ENCODE measurements around the gene MAU2.

MAU2 gene, protein sequence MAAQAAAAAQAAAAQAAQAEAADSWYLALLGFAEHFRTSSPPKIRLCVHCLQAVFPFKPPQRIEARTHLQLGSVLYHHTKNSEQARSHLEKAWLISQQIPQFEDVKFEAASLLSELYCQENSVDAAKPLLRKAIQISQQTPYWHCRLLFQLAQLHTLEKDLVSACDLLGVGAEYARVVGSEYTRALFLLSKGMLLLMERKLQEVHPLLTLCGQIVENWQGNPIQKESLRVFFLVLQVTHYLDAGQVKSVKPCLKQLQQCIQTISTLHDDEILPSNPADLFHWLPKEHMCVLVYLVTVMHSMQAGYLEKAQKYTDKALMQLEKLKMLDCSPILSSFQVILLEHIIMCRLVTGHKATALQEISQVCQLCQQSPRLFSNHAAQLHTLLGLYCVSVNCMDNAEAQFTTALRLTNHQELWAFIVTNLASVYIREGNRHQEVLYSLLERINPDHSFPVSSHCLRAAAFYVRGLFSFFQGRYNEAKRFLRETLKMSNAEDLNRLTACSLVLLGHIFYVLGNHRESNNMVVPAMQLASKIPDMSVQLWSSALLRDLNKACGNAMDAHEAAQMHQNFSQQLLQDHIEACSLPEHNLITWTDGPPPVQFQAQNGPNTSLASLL

DNA sequence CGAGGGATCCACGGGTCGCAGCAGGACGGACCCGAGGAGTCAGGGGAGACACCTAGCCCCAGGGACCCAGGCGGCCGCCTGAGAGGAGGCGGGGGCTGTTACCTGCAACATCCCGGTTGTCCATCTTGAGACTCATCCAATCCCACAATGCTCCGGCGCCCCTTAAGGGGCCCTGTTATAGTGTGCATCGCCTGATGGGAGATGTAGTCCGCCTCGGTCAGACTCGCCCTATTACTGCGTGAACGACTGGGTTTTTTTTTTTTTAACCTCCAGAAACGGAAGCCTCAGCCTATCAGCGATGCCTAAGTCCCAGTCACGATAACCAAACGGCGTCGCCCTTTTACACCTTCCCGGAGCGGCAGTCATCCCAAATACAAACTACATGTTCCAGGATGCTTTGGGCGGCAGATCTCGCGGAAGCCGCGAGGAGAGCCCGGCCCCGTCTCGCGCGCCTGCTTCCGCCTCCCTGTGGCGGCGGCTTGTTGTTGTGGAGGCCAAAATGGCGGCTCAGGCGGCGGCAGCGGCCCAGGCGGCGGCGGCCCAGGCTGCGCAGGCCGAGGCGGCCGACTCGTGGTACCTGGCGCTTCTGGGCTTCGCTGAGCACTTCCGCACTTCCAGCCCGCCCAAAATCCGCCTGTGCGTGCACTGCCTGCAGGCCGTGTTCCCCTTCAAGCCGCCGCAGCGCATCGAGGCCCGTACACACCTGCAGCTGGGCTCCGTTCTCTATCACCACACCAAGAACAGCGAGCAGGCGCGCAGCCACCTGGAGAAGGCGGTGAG lies at the start of gene MAU2, which contains the start of gene SUGP1:
Gene MAU2 (plus strand): TSS at position 469 of the 780 bp plus-strand sequence. CDS start 31 bp downstream, at position 500.
Gene SUGP1 (minus strand): TSS at position 149 of the 780 bp plus-strand sequence. CDS start 13 bp downstream, at position 136.
- DNase-seq, result peak; percentile 91

DNA sequence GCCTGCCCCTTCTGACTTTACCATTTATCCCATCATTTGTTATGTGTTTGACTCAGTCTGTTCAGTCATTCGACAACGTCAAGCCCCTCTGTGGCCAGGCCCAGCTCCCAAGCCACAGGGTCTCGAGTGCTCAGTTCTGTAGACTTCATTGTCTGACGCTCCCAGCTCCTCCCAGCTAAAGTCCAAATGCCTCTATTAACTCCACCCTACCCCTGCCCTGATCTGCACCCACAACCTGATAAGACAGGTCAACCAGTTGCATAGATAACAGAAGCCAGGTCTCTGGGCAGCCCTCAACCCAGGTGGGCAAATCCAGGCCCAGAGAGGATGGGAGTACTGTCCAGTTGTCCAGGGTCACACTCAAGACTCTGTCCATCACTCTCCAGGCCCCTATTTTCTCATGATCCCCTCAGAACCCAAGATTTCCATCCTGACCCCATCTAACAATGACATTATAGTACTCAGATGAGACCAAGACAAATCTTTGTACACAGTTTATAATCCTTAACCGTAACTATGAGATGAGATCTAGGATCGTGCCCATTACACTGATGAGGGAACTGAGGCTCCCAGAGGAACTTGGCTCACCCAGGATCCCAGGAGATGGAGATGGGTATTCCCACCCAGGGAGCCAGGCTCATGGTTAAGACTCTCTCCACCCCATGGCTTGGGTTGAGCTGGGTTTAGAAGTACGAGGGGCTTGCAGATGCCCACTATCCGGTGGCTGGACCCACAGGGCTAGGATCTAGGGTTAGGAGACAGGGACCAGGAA lies 48.6 kb upstream of the MAU2 start:
- no peak for DNase-seq

DNA sequence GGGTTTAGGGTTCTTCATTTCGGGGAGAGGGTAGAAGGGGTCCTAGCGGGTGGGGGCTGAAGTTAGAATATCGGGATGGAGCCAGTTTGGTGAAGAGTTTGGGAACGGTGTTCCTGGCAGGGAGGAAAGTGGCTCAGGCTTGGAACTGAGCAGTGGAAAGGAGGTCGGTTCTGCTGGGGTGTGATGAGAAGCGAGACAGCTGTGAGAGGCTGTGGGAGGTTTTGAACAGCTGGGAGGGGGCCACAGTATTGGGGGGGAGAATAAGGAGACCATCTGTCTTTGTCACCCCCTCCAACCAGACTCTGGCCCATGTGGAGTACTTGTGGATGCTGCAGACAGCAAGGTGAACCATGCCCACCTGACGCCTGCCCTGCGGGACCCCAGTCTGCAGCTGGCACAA lies 46.5 kb upstream of the MAU2 start:
- DNase-seq, result no peak

DNA sequence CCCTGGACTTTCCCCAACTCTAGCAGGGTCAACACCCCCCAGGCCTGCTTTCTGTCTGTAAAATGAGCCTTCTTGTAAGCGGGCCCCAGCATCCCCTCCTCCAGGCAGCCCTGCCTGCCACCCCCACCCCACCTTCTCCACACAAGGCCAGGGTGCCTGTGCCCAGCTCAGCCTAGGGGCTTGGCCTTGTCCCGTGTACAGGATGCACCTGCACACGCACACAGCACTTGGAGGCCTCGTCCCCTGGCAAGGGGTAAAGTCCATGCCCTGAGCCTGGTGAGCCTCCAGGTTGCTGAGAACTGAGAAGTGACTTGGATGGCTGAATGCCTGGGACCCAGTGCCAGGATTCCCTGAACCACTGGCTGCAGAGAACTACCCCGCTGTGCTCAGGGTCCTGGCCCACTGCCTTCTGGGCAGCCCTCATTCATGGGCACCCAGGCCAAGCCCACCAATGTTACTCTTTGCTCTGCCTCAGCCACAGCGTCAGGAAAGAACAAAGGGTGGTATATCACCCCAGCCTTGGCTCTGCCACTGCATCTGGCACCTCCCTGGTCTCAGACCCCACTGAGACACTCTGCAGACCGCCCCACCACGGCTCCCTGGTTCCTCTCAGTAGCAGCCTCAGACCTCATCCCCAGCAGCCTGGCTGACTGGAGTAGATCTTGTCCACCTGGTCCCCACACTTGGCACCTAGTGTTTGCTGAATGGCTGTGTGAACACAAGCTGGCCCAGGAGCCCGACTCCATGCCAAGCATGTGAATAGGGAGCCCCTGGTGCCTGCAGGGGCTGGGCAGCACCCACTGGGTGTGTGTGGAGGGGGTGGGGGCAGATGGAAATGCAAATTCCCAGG lies 45.7 kb upstream of the MAU2 start:
- DNase-seq, result no peak

DNA sequence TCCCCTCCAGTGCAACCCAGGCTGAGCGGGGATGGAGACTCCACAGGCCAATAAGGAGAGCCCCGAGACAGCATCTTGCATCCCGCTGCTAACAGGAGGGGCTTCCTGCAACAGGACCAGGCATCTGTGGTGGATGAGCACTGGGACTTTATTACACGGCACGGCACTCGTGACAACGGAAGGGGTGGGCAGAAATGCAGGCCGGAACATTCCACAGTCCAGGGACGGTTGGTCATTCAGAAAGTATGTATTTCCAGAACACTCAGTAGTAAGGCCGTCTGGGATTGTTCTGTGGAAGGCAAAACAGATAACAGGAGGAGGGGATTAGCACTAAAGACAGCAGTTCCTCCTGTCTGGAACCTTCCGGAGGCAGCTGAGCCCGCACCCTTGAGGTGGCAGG lies 44.2 kb upstream of the MAU2 start:
- DNase-seq, result no peak

DNA sequence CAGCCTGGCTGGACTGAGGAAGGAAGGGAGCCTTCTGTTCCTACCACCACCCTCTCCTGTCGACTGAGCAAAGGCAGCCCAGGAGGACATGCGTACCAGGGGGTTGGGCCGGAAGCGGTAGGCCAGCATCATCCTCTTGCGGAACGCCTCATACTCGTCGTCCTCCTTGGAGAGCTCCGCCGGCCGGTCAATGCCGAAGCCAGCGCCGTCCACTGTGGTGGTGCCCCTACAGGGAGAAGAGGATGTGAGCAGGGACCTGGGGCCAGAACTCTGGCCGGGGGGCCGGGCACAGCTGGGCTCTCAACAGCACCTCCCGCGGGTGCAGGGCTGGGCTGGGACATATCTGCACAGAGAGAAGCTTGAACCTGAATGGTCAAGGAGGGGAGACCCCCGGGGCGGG lies 43.8 kb upstream of the MAU2 start:
- DNase-seq, result no peak

DNA sequence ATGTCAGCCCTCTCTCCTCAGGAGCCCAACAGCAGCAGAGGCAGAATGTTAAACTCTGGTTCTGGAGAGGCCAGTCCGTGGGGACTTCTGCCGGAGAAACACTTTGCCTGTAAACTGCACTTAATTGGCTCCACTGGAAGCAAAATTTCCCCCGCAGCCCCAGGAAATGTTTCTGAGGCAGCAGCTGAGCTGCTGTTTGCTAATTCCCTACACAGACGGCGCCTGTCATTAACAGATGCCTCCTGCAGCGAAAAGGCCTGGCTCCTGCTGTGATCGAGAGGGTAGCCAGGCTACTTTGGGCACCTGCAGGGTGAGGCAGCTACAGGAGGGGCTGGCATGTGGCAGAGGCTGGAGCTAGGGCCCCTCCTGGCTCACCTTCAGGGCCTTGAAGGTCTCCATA lies 42.3 kb upstream of the MAU2 start:
- DNase-seq, result no peak

DNA sequence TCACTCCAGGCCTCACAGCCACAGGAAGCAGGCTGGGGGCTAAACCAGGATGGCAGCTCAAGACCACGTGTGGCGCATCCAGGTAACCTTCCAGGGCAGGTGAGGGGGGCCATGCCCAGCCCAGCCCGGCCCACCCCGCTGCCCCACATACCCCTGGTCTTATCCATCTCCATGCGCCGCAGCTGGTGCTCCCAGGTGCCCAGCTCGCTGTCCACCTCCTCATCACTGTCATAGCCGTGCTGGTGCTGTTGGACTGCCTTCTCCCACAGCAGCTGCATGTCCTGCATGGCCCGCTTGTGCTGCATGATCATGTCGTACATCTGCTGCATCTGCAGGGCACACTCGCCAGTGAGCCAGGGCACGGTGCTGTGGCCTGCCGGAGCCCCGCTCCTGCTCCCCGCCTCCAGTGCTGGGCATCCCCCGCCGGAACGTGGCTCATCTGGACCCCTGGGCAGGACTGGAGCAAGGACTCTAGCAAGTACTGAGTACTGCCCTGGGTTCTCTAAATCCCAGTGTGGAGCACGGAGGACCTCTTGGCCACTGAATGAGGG lies 41.5 kb upstream of the MAU2 start:
- DNase-seq, result no peak

DNA sequence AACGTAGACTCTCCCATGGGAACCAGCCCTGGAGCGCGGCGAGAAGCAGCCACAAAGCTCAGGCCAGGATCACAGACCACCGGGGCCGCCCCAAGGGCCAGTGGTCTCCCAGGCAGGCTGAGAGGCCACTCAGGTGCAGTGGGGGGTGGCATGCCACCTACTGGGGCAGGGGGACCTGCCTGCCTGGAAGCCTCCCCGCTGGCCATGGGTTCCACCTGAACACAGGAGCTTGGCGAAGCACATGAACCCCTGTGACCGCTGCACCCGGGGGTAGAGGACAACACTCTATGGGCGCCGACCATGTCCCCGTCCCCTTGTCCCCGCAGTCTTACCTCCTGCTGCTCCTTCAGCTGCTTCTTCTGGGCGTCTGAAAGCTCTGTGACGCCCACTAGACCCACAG lies 40.8 kb upstream of the MAU2 start:
- no peak for DNase-seq

DNA sequence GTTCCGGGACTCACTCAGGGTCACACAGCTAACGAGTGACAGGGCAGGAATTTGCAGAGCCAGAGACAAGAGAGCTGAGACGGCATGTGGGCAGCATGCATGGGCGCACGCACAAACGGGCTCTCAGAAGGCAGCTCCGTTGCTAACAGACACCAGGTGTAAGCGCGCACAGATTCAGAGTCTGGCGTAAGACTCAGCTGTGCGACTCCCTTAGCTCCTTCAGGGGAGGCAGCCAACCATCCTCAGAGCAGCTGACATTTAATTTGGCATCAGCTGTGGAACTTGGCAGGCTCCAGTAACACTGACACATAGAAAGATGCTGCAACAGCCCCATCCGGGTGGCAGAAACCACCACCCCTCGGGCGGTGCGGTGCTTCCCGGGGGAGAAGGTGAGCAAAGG lies 40.1 kb upstream of the MAU2 start:
- DNase-seq, result no peak

DNA sequence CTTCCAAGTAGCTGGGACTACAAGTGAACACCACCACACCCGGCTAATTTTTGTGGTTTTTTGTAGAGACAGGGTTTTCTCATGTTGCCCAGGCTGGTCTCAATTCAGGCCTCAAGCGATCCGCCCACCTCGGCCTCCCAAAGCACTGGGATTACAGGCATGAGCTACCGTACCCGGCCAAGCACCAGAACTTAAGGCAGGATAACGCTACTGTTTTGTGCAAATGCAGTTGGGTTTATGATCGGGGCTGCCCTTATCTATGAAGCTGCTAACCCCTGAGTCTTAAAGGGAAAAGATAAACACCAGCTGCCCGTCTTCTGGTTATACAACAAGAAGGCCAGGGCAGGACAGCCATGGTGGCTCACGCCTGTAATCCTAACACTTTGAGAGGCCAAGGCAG lies 34.9 kb upstream of the MAU2 start:
- DNase-seq, result no peak

DNA sequence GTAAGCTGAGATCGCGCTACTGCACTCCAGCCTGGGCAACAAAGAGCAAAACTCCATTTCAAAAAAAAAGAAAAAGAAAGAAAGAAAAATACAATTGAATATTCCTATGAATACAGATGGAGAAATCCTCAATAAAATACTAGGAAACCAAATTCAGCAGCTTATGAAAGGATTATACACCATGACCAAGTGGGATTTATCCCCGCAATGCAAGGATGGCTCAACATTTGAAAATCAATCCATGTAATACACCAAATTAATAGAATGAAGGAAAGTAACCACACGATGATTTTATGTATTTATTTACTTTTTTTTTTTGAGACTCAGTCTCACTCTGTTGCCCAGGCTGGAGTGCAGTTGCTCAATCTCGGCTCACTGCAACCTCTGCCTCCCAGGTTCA lies 28.0 kb upstream of the MAU2 start:
- no peak for DNase-seq

DNA sequence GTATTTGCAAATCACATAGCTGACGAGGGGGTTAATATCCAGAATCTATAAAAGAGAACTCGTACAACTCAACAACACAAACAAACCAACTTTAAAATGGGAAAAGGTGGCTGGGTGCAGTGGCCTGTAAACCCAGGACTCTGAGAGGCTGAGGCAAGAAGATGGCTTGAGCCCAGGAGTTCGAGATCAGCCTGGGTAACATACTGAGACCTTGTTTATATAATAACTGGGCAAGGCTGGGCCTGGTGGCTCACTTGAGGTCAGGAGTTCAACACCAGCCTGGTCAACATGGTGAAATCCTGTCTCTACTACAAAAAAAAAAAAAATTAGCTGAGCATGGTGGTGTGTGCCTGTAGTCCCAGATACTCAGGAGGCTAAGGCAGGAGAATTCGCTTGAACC lies 25.7 kb upstream of the MAU2 start:
- DNase-seq, result no peak

DNA sequence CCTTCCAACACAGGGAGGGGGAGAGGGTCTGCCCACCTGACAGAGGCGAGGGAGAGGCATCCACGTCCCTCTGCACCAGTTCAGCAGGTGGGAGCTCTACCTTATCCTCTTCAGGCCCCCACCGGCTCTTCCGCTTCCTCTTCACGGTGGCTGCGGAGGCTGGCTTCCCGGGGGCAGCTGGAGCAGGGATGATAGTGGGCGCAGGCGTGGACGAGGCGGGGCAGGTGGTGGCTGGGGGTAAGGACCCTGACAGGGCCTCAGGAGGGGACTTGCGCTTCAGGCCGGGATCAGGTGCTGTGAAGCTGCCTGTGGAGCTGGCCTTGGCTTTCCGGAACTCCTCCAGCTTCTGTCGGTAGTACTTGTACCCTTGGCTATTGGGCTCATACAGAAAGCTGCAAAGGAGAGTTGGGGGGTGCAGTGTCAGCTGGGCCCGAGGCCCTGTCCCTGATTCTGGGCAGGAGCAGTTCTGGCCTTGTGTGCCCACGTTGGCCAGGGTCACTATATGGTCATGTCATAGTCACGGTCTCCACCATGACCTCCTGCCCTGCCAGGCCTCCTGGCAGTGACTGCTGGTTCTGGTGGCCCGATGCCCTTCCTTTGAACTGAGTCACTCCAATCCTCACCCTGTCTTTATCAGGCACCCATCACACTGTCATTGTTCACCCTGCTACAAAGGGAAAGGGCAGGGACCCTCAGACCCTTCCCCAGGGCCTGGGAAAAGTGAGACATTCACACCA lies 23.5 kb upstream of the MAU2 start:
- no peak for DNase-seq

DNA sequence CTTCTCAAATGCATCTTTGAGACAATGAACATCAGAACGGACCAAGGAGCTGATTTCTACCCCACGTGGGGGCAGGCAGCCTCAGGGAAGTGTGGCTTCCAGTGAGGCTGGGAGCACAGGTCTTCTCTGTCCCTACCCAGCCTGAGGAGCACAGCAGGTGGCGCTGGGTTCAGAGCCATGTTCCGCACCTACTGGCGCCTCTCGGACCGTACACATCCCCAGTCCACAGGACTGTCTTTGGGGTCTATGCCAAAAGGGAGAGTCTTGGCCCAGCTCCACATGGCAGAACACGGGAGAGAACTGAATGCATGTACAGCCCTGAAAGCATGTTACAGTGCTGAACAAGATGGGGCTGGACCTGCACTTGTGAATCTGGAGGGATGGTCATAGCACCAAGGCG lies 22.9 kb upstream of the MAU2 start:
- DNase-seq, result no peak

DNA sequence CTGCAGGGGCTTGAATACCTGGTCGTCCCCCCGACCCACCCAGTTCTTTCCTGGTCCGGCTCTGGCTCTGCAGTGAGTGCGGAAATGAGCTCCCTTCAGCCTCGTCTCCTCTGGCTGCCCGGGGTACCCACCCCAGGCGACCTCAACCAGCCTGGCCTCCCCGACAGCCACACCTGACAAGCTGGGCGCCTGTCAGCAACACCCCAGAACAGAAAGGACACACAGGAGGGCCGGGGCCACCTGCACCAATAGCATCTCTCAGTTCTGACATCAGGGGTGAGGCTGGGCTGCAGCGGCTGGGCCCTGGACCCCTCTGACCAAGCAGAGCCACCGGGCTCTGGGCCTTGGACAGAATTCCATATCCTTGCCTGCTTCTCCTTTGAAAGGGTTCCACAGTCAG lies 20.0 kb upstream of the MAU2 start:
- DNase-seq, result no peak

DNA sequence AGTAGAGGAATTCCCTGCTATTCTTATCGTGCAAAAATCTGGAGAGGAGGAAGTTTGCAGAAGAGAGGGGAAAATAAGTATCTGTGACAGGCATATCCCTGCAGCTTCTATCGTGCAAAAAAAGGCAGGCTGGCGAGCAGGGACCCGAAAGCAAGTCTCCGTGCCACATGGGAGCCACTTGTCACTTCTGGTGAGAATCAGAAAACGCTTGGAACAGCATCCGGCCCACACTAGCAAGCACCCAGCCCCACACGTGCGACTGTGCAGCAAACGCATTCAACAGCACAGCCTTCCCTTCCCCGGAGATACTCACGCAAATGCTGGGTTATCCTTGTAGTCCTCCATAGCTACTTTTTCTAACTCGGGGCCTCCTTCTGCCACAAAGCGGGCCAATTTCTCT lies 17.2 kb upstream of the MAU2 start:
- no peak for DNase-seq

DNA sequence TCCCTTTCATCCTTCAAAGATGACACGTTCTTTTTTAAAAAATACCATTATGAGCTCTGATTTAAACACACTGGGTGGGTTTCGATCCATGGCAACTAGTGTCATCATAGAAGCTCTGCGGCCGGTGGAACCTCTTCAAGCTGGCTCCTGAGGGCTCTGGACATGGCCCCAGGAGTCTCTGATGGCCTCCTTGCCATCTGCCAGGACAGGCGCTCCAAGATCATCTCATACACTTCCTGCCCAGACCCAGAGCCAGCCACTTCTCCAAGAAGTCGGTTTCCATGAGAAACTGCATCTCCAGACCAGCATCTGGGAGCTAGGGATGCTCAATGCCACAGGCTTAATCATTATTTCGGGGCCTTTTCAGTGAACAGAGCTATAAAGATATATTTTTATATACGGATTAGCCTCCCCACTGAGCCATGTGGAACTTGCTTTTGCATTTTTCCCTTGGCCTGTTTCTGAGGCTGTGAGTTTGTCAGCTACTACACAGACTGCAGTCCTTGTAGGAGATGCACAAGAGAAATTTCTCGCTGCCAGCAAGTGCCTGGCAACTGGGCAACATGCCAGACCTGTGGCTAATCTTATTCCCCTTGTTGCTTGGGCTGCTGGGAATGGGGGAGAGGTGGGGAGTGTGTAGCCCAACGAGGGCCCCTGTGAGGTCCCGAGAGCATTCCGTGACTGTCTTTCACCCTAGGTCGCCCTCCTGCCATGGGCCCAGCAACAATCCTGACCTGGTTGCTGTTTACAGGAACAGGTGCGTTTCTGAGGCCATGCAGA lies 16.3 kb upstream of the MAU2 start:
- DNase-seq, result no peak

DNA sequence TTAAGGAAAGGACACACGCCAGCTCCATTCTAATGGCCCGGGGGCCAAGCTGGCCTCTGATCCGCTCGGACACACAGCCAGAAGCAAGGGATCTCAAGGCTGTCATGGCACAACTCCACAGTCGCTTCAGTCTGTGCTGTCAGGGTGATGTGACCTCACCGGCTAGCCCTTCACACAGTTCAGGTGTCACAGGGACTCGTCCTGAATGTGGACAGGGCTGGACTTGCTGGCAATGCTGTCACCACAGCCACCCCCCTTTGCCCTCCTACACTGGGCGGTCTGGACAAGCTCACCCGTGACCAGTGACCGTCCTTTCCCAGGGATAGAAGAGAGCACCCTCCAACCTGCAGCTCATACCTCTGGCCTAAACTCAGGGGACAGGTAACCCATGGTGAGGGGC lies 15.6 kb upstream of the MAU2 start:
- DNase-seq, result no peak

DNA sequence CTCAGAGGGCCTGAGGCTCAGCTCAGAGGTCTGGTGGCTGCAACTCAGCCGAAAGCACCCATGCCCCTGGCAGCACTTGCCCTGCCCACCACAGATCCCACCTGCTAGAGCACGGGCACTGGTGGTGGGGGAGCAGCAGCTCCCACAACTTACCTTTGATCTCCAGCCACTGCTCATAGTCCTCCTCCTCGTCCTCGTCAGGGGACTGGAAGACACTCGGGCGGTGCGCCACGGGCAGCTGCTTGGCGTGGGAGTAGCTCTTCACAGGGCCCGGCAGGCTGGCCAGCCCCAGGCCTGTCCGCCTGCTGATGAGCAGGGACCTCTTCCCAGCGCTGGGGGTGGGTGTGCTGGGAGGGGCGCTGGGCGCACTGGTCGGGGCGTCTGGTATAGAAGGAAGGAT lies 14.9 kb upstream of the MAU2 start:
- no peak for DNase-seq

Data from activated naive CD4-positive, alpha-beta T cell treated with anti-CD3 and anti-CD28 coated beads, Interleukin-2, amount 50 U/mL, for 16 hours (primary cell).